ENCODE data around the gene CAP1. TPM values are rescaled to one million over a fixed set of nuclear protein-coding genes. Genes with fewer than 3 reads are reported as not detected.

Gene CAP1
- total and polyA plus RNA-seq, 9 of the 15 experiments (the other 6 are each of a cell fraction or from before 2014, with no cell fraction given): 230 to 658 (median 281) TPM

DNA sequence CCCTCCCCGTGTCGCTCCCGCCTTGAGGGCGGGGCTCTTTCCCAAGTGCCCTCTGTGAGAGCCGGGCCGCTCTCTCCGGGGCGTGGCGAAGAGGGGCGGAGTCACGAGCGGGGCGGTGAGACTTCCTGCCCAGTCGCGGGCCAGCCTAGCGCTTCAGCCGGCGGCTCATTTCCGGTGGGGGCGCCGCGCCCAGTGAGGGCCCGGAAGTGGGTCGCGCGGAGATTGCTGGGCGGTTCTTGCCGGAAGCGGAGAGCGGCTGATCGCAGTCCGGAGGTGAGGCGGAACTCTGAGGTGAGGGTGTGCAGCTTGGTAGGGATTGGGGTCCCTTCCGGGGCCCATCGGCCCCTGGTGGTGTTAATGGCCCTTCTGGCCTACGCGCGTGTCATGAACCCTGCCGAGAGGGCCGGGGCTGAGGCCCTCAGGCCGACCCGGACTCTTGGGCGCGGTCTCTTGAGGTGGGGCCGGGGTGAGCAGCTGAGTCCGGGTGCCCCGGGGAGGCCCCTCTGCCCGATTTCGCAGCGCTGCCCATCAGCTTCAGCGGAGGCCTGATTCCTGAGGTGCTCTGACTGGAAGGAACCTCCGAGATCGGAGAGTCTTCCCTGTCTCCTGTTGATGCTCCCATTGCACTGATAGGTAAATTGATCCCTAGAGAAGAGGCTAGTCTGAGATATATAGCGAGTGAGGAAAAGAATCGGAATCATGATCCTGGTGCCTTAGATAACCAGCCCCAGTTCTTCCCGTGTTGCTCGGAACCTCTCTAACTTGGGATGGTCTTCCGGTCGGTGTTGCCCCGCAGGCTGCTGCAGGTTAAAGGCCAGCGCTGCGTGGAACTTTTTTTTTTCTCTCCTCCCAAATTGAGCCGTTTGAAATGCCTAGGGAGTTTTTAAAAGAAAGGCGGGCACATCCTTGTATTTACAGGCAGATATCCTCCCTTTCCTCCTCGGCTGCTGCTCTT is at the start of gene CAP1 (continued):
- no peak for TF ChIP-seq DMBX1 (CRISPR knock-in tag; IDR thresholded peaks at IDR 0.05; ENCODE audit: borderline replicate concordance)
- TF ChIP-seq ZEB2 (IDR thresholded peaks at IDR 0.05): 0 out of 2 replicates have a peak, but pooled peaks have one; percentile 37
- TF ChIP-seq, protein P1, sequence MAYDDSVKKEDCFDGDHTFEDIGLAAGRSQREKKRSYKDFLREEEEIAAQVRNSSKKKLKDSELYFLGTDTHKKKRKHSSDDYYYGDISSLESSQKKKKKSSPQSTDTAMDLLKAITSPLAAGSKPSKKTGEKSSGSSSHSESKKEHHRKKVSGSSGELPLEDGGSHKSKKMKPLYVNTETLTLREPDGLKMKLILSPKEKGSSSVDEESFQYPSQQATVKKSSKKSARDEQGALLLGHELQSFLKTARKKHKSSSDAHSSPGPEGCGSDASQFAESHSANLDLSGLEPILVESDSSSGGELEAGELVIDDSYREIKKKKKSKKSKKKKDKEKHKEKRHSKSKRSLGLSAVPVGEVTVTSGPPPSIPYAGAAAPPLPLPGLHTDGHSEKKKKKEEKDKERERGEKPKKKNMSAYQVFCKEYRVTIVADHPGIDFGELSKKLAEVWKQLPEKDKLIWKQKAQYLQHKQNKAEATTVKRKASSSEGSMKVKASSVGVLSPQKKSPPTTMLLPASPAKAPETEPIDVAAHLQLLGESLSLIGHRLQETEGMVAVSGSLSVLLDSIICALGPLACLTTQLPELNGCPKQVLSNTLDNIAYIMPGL (CRISPR knock-in tag; IDR thresholded peaks at IDR 0.05): no peak
- TF ChIP-seq TCF7L2 (IDR thresholded peaks at IDR 0.05; ENCODE audit: low read depth, low read length): no peak
- TF ChIP-seq ETV5 (CRISPR knock-in tag; IDR thresholded peaks at IDR 0.05; ENCODE audit: low read depth): peak; percentile 99
- peak; percentile 68; the same call in 1 of the 2 replicates for TF ChIP-seq RAD51 (IDR thresholded peaks at IDR 0.05; ENCODE audit: borderline replicate concordance, low read depth)
- TF ChIP-seq, protein P2, sequence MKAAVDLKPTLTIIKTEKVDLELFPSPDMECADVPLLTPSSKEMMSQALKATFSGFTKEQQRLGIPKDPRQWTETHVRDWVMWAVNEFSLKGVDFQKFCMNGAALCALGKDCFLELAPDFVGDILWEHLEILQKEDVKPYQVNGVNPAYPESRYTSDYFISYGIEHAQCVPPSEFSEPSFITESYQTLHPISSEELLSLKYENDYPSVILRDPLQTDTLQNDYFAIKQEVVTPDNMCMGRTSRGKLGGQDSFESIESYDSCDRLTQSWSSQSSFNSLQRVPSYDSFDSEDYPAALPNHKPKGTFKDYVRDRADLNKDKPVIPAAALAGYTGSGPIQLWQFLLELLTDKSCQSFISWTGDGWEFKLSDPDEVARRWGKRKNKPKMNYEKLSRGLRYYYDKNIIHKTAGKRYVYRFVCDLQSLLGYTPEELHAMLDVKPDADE (conservative IDR thresholded peaks at IDR 0.05; ENCODE audit: control insufficient read depth, low read depth, low read length): peak; percentile 39; the same call in 1 of the 2 replicates
- 0 out of 2 replicates have a peak, but pooled peaks have one; percentile 59 for TF ChIP-seq ADNP (tag; IDR thresholded peaks at IDR 0.05)
- TF ChIP-seq BCLAF1 (IDR thresholded peaks at IDR 0.05; ENCODE audit: borderline replicate concordance in 1 of 2, control insufficient read depth in 1 of 2, low read depth in 2 of 2, low read length in 1 of 2): peak in 1 of 2 experiments; percentile 95; a peak in 2 of 4 replicates
- TF ChIP-seq, protein P3, sequence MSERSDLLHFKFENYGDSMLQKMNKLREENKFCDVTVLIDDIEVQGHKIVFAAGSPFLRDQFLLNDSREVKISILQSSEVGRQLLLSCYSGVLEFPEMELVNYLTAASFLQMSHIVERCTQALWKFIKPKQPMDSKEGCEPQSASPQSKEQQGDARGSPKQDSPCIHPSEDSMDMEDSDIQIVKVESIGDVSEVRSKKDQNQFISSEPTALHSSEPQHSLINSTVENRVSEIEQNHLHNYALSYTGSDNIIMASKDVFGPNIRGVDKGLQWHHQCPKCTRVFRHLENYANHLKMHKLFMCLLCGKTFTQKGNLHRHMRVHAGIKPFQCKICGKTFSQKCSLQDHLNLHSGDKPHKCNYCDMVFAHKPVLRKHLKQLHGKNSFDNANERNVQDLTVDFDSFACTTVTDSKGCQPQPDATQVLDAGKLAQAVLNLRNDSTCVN (CRISPR knock-in tag; IDR thresholded peaks at IDR 0.05): peak; percentile 12; the same call in 1 of the 2 replicates
- peak; percentile 73 for TF ChIP-seq RBM25 (IDR thresholded peaks at IDR 0.05; ENCODE audit: low read depth, low read length, severe bottlenecking)
- 0 out of 2 replicates have a peak, but pooled peaks have one; percentile 12 for TF ChIP-seq SPI1 (IDR thresholded peaks at IDR 0.05; ENCODE audit: borderline replicate concordance, low read depth, low read length)
- no peak for TF ChIP-seq ZNF274 (IDR thresholded peaks at IDR 0.05; ENCODE audit: borderline replicate concordance, low read depth, low read length)
- peak in 1 of 2 experiments; percentile 70; a peak in 2 of 4 replicates for TF ChIP-seq RCOR1 (IDR thresholded peaks at IDR 0.05; ENCODE audit: borderline replicate concordance in 1 of 2, low read depth in 2 of 2, low read length in 2 of 2)
- no peak for TF ChIP-seq FOS (IDR thresholded peaks at IDR 0.05; ENCODE audit: extremely low read depth, insufficient read length)
- TF ChIP-seq RB1 (IDR thresholded peaks at IDR 0.05; ENCODE audit: low read depth): 0 out of 2 replicates have a peak, but pooled peaks have one; percentile 14
- TF ChIP-seq ARID1B (IDR thresholded peaks at IDR 0.05): peak; percentile 39; the same call in 1 of the 2 replicates
- peak; percentile 87 for TF ChIP-seq ELF1 (tag; IDR thresholded peaks at IDR 0.05)
